ENCODE data around the gene TSACC.
A peak's percentile ranks its signal among the peaks of the same experiment; 100 is the strongest.
"Not testable (repeated sequence)": the region's sequence is repeated elsewhere in the genome, so short reads cannot be mapped to it uniquely, and the experiment has no call there.

Gene TSACC

DNA sequence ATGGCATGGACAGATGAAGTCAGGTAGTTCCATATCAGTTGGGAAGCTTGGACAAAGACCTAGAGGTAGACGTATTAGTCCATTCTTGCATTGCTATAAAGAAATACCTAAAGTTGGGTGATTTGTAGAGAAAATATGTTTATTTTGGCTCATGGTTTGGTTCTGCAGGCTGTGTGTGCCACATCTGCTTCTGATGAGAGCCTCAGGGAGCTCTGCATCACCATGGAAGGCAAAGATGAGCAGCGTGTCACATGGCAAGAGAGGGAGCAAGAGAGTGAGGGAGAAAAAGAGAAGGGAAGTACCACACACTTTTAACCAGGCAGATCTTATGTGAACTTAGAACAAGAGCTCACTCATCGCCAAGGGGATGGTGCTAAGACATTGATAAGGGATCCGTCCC, 9.0 kb downstream of the TSACC start:
- no peak for DNase-seq

DNA sequence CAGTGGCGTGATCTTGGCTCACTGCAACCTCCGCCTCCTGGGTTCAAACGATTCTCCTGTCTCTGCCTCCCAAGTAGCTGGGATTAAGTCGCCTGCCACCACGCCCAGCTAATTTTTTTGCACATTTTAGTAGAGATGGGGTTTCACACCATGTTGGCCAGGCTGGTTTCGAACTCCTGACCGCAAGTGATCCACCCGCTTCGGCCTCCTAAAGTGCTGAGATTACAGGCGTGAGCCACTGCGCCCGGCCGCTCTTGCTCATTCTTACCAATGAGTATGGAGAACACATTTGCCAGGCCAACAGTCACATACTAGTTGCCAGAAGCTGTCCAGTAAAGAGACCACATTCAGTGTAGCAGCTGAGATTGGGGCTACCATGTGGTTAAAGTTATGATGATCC, 14.2 kb downstream of the TSACC start:
- not testable (repeated sequence) for DNase-seq

DNA sequence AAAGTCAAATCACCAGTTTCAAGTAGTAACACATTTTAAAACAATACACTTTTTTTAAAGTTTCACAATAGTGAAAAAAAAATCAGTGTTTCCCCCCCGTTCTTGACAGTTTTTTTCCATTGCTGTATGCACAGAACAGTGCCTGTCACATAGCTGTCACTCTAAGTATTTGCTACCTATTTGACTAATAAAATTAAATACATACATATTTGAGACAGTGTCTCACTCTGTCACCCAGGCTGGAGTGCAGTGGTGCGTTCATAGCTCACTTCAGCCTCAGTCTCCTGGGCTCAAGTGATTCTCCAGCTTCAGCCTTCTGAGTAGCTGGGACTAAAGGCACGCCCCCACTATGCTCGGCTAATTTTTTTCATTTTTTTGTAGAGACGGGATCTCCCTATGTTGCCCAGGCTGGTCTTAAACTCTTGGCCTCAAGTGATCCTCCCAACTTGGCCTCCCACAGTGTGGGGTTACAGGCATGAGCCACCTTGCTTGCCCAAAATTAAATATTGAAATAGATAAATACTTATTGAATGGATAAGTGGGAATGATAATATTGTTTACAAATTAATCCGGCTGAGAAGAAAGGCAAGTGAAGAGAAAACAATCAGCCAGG, 18.0 kb downstream of the TSACC start:
- DNase-seq = no peak

DNA sequence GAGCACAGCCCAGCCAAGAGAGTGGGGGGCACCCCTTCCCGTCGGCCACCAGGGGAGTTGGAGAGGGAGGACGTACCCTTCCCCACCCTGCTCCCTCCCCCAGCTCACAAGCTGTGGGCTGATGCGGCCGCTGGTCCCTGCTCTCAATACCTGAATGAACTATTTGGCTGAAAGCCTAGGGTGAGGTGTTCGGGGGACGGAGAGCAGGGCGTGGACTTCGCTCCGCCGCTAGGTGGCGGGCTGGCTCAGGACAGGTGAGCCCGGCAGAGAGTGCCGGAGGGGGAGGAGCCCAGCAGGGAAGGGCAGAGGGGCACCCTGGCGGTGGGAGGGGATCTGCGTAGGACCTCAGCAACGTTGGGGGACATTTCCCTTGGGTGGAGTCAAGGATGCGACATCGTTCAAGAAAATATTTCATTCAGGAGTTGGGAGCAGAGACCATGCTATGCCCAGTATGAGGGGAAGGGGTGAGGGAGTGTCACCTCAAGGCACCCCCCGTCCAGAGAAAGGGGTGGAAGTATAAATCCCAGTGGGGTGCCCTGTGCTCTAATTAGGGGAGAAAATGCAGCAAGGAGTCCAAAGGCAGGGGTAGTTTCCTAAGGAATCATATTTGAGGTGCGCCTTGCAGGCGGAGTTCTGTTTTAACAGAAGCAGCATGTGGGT, 18.7 kb downstream of the TSACC start:
- DNase-seq = peak; percentile 93

DNA sequence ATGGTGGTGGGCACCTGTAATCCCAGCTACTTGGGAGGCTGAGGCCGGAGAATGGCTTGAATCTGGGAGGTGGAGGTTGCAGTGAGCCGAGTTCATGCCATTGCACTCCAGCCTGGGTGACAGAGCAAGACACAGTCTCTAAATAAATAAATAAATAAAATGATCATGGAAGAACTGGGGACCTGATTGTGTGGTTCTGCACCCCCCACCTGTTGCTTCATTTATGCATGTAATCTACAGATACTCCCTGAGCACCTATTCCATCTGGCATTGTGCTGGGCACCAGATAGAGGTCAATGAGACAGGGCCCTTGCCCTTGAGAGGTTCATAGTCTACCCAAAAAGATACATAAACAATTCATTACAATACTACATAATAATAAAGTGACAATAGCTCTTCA, 19.7 kb downstream of the TSACC start:
- no peak for DNase-seq

DNA sequence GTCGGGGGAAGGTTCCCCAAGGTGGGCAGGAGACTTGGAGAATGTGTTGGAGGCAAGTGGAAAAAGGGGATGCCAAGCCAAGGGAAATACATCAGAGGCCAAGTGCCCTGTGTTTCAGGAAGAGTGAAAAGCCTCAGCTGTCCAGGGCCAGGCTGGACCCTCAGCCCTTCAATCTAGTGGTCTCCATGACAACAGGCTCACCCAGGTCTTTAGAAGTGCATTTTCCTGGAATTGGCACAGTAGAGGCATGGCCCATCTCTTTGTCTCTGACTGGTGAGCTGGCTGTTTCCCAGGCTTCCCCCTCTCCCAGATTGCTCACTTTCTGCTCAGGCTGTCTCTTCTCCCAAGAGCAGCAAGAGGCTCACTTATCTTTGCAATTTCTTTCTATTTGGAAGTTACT, 20.3 kb downstream of the TSACC start:
- DNase-seq = no peak

DNA sequence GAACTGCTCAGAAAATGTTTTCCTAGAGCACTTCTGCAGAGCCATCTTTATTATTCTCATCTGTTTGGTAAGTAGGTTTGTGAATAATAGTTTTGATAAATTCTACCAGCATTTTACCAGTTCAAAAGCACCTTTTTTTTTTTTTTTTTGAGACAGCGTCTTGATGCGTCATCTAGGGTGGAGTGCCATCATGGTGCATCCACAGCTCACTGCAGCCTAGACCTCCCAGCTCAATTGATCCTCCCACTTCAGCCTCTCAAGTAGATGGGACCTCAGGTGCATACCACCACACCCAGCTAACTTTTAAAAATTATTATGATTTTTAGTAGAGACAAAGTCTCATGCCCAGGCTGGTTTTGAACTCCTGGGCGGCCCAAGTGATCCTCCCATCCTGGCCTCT, 20.9 kb downstream of the TSACC start:
- DNase-seq = no peak

DNA sequence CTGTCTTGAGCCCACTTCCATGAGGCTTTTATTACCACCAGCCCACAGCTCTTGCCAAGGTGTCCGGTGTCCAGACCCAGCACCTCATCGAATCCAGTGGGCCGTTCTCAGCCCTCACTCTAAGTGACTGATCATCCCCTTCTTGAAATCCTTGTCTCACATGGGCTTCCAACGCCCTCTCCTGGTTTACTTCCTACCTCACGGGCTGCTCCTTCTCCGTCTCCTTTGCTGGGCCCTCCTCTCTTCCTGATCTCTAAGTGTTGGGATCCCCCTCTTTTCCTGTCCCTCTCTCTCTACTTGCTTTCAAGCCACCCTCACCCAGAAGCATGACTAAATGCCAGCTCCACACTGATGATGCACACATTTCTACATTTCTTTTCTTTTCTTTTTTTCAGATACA, 21.6 kb downstream of the TSACC start:
- DNase-seq = no peak

DNA sequence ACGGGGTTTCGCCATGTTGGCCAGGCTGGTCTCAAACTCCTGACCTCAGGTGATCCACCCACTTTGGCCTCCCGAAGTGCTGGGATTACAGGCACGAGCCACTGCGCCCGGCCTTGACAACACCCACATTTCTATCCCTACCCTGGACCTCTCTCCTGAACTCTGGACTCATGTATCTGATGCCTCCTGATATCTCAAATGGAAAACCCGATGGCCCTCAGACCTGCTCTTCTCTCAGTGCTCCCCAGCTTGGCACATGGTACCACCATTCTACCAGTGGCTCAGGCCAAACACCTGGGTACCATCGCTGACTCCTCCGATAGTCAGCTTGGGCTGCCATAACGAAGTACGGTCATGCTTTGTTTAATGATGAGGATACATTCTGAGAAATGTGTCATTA, 22.2 kb downstream of the TSACC start:
- no peak for DNase-seq

DNA sequence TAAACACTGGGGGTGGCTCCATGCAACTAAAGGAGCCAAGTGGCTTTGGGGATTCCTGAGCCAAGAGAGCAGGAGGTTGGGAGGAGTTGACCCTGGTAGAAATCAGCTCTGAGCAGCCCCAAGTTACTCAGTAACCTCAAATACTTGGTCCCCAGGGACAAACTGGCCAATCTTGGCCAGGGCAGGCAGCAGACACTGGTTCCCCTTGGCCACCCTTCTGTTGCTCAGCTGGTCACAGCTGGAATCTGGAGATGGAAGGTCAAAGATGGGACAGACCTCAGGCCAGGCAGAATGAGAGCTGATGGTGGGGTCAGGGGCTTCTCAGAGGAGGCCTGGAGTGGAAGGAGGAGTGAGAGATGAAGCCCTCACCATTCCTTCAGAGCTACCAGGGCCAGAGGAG, 27.4 kb downstream of the TSACC start:
- no peak for DNase-seq

DNA sequence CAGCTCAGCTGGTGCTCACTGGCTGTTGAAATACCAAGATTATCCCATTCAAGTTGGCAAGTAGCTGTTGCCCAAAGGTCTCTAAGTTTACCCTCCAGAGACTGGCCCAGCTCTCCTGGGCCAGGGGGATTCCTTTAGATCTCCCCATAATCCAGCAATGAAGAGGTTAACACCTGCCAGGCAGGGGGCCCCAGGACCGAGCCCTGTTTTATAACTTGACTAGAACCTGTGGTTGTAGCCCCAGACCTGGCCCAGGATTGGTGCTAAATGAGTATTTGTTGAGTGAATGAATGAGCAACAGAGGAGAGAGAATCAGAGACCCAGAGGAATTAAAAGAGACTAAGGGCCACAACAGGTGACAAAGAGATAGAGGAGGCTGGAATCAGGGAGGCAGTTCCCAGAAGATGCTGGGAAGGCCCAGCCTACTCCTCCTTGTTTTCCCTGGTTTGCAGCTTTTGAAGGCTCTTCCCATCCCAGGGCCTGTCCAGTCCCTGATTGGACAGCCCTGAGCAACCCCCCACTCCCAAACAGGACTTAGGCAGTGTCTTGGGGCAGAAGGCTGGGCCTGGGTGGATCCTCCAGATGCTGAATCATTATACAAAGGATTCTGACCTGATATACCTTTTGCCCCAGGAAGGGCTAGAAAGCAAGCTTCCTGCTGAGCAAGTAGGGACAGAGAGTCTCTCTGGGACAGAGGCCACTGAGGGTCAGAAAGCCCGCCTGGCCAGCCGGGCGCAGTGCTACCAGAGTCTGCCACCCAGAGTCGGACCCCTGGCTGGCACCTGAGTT, 28.2 kb downstream of the TSACC start:
- DNase-seq = no peak

DNA sequence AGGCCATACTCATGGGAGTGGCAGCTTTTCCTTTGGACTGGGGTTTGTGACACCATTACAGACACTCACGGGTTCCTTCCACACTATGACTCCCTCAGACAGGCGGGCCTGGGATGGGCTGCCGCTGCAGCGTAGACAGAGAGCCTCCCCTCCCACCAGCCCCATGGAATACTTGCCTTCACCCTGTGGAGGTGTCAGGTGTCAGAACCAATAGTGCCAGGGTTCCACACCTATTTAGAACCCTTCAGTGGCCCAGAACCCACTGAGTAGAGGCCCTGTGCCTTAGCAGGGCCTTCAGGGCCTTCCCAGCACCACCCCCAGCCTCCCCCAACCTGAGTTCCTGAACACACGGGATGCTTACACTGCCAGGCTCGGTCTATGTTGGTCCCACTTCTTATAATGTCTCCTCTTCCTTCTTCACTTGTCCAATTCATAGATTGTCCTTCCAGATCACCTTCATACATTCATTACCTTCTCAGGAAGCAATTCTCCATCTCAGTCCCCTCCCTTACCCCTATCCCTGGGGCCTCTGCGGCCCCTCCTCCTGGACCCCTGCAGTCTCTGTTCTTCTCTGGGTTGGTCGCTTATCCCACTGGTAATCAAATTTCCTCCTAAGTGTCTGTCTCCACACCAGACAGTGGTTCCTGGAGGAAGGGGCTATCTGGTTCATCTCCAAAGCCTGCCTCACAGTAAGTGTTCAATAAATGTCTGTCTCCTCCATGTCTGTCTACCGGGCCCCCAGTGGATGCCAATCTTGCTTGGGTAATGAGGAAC, 29.2 kb downstream of the TSACC start:
- no peak for DNase-seq

DNA sequence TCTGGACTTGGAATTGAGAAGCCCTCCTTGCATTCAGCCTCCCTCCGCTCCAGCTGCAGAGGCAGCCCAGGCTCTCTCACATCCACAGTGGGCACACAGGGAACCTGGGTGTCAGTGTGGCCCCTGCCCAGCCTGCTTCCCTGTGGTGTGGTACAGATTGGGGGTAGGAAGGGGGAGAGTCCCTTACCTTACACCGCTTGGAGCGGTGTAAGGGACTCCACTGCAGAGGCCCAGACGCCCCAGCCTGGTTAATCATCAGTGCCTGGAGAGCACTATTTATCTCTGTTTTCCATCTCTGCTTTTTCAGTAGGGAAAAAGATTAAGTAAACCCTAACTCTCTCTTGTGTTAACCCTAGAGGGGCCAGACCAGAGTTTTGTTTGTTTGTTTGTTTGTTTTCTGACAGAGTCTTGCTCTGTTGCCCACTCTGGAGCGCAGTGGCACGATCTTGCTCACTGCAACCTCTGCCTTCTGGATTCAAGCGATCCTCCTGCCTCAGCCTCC, 29.9 kb downstream of the TSACC start:
- no peak for DNase-seq

DNA sequence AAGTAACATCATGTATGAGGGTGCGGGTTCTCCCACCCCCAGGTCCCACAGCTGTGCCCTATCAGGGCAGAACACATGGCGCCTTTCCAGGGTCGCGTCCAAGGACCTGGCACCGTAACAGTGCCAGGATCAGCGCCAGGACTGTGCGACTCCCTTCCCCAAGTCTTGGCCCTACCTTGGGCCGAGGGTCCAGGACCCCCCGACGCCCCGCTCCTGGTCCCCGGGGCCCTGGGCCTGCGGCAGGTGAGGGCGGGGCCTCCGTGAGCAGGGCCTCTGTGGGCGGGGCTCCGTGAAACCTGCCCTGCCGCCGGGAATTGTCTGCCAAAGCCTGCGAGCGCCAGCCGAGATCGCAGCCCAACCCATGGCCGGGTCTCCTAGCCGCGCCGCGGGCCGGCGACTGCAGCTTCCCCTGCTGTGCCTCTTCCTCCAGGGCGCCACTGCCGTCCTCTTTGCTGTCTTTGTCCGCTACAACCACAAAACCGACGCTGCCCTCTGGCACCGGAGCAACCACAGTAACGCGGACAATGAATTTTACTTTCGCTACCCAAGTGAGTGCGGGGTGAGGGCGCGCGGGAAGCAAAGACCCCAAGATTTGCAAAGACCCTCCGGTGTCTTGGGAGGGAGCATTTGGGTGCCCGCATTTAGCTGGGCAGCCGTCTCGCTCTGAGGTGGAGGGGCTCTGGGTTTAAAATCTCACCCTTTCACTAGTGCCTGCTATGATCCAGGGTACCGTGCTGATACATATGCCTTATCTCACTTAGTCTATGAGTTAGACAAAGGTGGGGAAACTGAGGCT, 30.8 kb downstream of the TSACC start, which contains the start of gene RHBG:
Gene RHBG, plus strand, starts transcription at position 323 of the 796 bp plus-strand sequence. Its CDS starts 39 bp downstream, at position 362.
- peak; percentile 56 for DNase-seq

DNA sequence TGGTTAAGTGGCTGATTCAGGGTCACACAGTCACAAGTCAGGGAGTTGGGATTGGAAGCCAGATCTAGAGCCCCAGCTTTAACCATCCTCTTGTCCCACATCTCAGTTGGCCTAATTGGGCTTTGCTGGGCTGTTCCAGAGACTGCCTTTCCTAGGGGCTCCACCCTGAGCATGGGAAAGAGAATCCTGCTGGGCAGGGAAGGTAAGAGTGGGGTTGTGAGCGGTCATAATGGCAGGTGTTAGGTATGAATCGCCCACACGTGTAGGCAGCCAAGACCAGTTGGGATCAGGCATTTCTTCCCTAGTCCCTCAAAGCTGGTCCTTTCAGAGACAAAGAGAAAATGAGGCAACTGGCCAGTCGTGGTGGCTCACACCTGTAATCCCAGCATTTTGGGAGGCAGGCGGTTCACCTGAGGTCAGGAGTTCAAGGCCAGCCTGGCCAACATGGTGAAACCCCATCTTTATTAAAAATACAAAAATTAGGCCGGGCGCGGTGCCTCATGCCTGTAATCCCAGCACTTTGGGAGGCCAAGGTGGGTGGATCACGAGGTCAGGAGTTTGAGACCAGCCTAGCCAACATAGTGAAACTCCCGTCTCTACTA, 31.5 kb downstream of the TSACC start:
- DNase-seq = not testable (repeated sequence)

DNA sequence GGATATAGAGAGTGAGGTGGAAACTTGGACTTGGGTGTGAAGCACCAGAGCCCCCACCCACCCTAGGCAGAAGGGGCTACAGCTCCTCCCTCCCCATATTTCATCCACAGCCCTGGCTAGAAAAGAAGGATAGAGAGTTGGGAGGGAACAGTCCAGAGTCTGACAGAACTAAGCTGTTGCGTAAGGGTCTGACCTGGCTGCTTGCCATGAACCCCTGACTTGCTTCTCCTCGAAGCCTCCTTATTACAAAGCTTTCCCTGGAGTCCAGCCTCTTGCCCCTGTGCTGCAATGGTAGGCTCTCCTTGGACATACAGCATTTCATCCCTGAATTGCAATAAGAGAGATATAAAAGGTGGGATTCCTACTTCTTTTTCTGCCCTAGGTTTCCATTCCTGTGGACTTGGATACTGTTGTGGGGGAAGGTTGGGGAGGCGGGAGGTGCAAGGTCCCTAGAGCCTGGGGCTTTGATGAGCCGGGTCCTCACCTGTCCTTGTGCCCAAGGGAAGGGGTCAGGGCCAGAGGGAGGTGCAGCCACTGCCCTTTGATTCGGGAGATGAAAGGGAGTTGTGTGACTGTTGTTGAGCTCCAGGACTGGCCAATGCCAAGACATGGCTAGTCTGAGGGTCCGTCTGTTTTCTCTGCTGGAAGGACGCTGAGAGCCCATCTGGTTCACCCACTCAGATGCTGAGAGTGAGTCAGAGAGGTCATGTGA, 33.4 kb downstream of the TSACC start:
- no peak for DNase-seq

DNA sequence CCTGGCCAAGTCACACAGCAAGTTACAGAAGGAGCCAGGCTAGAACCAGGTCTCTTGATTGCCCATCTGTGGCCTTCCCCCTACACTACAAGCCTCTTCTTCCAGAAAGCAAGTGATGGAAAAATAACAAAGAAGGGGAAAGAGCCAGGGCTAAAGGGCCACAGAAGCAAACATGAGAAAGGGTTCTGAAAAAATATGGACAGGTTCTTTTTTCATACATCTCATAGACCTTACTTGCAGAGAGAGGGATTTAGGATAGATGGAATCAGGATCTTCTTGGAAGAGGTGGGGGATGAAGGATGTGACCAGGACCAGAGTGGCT, 33.9 kb downstream of the TSACC start:
- DNase-seq = no peak

DNA sequence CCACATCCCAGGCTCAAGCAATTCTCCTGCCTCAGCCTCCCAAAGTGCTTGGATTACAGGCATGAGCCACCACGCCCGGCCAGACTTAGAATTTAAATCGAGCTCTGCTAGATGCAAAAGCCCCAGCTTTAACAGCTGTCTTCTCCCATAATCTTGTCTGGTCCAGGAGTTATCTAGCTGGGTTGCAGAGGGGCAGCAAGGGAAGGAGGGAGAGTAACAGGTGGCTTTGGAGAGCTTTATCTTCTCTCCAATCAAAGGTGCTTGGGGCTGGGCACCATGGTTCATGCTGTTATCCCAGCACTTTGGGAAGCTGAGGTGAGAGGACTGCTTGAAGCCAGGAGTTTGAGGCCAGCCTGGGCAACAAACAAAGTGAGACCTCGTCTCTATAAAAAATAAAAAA, 34.5 kb downstream of the TSACC start:
- DNase-seq = no peak

DNA sequence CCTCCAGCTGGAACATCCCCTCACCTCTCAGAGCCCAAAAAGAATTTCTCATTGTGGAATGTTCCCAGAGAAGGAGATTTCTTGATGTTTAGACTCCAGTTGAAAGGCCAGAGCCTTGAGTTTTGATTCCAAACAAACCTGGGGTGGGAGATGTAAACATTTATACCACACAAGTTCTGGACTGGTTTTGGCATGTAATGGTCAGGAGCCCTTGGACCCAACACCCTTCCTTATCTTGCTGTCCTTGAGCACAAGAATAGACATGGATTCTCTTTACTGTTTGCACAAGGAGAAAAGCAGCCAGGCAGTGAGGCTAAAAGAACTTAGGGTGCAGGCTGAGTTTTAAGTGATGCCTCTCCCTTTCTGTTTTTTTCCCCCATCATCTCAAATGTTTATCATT, 35.2 kb downstream of the TSACC start:
- DNase-seq = no peak

DNA sequence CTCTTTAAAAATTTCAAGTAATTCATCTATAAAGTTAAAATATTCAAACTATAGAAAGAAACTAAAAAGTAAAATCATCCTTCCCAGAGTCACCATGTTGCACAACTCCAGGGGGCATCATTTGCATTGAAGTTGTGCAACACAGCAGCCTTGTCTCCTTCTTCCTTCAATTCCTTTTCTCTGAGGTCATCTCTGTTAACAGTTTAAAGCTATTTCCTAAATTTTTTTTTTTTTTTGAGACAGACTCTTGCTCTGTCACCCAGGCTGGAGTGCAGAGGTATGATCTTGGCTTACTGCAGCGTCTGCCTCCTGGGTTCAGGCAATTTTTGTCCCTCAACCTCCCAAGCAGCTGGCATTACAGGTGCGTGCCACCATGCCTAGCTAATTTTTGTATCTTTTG, 37.8 kb downstream of the TSACC start:
- no peak for DNase-seq
